GM18520 (cell line): ENCODE data around the gene CCDC154.
"Not testable (repeated sequence)": the region's sequence is repeated elsewhere in the genome, so short reads cannot be mapped to it uniquely, and the experiment has no call there.

Experiments used
- ATAC-seq: cut with Tn5 transposase; IDR thresholded peaks from one replicate; pipeline ENCODE4 v1.9.1; 2021; ENCODE audit not compliant: unreplicated experiment

Gene CCDC154

GRCh38 chr16:1443980-1444729, at the start of gene CCDC154:
Gene CCDC154, minus strand, starts transcription at chr16:1444556. Its CDS starts 234 bp downstream, at chr16:1444322.
- ATAC-seq: no peak

- ATAC-seq: no peak
These were observed 49.4 kb upstream of the CCDC154 start for GRCh38 chr16:1493746-1494094.

- peak; percentile 41 for ATAC-seq
These were observed 48.8 kb upstream of the CCDC154 start, which contains the start of gene TELO2 for GRCh38 chr16:1492923-1493745. Gene TELO2, plus strand, starts transcription at chr16:1493360. Its CDS starts 922 bp downstream, at chr16:1494282.

DNA sequence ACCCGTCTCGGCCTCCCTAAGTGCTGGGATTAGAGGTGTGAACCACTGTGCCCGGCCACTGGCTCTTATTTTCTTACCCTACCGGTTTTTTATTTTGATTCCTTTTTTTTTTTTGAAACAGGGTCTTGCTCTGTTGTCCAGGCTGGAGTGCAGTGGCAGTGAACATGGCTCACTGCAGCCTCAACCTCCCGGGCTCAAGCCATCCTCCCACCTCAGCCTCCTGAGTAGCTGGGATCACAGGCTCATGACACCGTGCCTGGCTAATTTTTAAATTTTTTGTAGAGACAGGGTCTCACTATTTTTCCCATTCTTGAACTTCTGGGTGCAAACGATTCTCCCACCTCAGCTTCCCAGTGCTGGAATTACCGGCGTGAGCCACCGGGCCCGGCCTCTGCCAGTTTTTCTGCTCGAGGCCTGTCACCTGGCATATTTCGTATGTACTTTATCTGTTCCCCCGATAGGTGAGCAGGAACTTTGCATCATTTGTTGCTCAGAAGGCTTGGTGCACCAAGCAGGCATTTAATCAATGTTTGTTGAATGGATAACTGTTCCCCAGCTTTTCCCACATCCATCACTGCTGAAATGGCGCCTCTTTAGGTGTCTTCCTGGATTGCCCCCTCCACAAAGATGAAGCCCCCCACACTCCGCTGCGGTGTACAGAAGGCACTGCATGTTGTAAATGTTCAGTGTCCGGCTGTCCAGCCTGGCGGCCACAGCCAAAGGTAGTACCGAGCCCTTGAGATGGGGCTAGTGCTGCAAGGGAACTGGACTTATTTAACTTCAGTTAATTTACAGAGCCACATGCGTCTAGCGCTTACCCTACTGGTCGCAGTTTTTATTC, 47.9 kb upstream of the CCDC154 start:
- no peak for ATAC-seq

DNA sequence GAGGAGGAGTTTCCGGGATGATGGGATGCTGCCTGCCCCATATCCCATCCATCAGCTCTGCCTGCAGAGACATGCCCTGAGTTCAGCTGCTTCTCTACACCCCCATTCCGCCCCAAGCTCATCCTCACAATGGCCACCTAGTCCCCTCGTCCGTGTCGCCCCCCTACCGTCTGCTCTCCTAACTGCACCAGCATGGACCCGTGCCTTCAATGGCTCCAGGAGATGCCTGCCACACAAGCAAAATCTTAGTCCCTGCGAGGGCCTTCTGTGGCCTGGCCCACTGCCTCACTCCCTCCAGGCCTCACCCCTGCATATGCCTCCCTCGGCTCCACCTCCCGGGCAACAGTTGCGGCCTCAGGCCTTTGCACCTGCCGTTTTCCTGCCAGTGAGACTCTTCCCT, 47.0 kb upstream of the CCDC154 start:
- no peak for ATAC-seq

DNA sequence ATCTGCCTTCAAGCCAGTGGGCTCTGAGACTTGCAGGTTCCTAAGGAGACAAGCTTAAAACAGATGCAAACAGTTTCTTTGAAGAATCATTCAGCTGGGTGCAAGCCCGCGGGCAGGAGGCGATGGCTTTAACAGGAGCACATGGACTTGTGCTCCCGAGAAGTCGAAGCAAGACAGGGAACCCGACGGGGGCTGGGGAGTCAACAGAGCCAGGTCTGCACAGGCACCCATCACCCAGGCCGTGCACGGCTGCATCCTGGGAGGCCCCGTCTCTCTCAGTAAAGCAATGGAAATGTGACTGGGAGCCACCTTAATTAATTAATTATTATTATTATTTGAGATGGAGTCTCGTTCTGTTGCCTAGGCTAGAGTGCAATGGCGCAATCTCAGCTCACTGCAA, 44.7 kb upstream of the CCDC154 start:
- ATAC-seq: no peak

- no peak for ATAC-seq
These were observed 44.3 kb upstream of the CCDC154 start, which contains the start of gene PTX4 for GRCh38 chr16:1488619-1489018. Gene PTX4, minus strand, starts transcription at chr16:1488944. Its CDS starts 35 bp downstream, at chr16:1488909.

DNA sequence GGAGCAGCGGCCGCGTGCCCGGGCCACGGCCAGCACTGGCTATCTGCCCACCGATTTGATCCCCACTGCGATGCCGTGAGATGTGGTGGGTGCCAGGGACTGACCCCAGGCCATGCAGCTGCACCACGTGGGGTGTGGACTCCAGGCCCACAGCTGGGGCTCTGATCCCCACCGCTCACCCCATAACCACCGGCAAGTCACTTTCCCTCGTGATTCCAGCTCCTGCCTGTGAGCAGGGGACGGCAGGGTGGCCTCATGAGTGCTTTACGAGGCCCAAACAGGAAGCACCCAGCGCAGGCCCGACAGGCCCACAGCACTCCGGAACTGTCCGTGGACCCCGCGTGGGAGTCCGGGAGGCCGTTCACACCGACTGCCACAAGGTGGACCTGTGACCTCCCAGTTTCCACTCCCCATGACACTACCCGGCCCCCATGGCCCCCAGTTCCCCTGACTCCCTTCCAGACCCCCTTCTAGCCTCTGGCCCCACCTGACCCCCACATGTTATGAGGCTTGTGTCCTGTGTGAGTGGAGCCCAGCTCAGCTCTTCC, 43.8 kb upstream of the CCDC154 start:
- no peak for ATAC-seq

DNA sequence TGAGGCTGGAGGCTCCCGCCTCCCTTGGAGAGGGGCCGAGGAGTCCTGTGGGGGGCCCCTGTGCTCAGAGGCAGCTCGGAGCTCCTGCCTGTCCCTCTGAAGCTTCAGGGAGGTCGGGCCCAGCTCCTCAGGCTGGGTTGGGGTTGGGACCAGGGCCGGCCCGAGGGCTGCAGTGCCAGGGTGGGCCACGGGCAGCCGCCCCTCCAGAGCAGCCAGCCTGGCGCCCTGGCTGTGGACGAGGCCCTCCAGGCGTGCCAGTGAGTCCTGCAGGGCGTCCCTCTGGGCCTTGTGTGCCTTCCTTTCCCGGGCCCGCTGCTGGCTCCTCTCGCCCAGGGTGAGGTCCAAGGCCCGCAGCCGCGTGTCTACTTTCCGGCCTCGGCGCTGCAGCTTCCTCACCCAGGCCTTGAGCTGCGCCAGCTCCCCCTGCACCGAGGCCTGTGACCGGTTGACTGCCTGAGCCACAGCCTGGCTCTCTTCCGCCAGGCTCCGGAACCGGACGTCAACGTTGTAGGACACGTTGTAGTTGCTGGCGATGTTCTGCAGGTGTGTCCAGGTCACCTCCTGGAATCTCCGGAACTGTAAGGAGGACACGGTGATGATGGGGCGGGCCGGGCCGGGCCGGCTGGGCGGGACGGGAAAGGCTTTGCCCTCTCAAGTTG, 43.2 kb upstream of the CCDC154 start:
- ATAC-seq: no peak

GRCh38 chr16:1486551-1487390, 42.4 kb upstream of the CCDC154 start:
- no peak for ATAC-seq

GRCh38 chr16:1485847-1486496, 41.6 kb upstream of the CCDC154 start:
- ATAC-seq: no peak

DNA sequence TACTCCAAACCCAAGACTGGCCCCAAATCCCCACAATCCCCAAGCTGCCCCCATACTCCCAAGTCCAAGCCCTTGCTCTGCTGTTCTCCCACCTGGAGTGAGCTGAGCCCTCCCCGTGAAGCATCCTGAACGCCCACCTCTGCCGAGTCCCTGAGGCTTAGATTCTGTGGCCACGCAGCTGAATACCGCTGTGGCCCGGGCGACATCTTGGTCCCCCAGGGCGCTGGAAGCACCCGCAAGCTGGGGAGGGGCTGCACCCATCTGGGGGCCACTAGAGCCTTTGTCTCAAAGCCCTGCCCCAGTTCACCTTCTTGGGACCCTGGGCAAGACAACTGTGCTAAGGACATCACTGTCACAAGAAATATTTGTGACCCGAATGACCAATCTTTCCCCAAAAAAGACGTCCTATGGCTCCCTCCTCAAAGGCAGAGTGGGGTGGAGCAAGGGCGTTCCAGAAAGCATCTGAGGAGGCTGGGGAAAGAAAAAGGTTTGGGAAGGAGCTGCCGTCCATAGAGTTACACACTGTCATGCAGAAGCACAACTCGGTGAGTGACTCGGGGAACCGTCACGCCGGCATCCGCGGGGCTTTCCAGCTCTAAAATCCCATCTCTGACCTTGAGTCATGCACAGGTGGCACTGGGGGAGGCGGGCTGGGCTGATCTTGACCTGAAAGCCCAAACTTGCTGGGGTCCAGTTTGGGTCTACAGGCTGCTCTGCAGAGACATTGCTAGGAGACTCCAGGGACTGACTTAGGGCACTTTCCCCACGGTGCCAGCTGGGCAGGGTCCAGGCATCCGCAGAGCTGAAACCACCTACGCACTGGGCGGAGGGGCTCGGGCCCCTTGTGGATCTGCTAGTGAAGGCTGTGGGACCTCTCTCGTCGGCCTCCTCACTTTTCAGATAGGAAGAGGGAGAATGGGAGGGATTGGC, 37.8 kb upstream of the CCDC154 start:
- ATAC-seq: no peak

GRCh38 chr16:1478937-1479336, 34.6 kb upstream of the CCDC154 start:
- not testable (repeated sequence) for ATAC-seq

DNA sequence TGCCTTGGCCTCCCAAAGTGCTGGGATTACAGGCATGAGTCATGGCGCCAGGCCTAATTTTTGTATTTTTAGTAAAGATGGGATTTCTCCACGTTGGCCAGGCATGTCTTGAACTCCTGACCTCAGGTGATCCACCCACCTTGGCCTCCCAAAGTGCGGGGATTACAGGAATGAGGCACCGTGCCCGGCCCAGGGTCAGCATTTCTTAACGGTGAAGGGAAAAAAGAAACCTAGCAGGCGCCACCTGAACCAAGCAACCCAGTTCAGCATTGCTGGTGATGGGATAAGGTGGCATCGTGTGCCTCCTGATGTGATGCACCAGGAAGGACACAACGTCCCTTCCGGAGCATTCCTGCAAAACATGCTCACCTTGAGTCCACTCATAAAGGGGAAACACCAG, 32.7 kb upstream of the CCDC154 start:
- no peak for ATAC-seq

DNA sequence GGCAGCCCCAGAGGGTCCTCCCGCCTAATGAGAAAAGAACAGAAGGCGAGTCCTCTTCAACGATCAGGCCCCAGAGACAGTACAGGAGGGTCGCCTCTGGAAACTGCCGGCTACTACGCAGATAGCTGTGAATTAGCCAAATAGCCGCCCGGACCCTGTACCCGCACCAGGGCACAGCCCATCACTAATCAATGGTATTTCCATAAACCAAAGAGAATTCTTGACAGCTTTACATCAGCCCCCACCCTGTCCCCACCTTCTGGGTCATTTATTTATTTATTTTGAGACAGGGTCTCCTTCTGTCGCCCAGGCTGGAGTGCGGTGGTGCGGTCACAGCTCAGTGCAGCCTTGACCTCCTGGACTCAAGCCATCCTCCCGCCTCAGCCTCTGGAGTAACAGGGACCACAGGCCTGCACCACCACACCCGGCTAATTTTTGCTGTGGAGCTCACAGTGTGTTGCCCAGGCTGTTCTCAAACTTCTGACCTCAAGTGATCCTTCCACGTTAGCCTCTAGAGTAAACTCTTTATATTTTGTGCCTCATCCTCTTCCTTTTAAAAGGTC, 31.3 kb upstream of the CCDC154 start:
- ATAC-seq: no peak

DNA sequence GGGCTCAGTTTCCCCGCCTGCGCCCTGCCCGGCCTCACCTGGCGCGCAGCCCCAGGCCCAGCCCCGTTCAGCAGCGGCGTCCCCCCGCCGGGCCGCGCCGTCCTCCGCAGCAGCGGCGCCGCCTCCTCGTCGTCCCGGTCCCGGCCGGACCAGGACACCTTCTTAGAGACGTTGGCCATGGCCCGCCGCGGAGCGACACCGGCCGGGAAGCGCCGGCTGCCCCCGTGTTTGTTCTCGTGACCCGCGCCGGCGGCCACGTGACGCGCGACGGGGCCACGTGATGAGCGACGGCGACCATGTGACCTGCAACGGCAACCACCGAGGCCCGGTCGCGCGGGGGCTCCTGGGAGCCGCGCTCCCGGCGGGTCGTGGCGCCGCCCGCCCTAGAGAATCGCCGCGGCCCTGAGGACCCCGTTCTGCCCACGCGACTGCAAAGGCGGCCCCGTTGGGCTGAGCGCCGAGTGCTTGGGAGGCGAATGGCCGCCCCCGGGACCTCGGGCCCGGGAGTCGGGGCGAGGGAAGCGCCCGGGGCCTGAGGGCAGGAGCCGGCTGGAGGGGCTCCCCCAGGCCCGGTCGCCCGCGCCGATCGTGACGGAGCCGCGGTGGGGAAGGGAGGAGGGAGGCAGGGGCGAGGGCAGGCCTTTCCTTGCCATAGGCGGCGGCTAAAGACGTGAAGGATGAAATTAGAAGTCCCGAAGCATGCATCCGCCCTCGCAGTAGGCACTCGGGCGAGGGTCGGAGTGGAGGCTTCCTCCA, 30.6 kb upstream of the CCDC154 start, which contains the start of gene CLCN7:
TSS of gene CLCN7 (minus strand) at position 233 of the 756 bp plus-strand sequence. CDS start at position 179, 54 bp downstream.
- peak; percentile 72 for ATAC-seq
